ENCODE data around the gene PRRT2.
"Not testable (repeated sequence)": the region's sequence is repeated elsewhere in the genome, so short reads cannot be mapped to it uniquely, and the experiment has no call there.

The PRRT2 gene

DNA sequence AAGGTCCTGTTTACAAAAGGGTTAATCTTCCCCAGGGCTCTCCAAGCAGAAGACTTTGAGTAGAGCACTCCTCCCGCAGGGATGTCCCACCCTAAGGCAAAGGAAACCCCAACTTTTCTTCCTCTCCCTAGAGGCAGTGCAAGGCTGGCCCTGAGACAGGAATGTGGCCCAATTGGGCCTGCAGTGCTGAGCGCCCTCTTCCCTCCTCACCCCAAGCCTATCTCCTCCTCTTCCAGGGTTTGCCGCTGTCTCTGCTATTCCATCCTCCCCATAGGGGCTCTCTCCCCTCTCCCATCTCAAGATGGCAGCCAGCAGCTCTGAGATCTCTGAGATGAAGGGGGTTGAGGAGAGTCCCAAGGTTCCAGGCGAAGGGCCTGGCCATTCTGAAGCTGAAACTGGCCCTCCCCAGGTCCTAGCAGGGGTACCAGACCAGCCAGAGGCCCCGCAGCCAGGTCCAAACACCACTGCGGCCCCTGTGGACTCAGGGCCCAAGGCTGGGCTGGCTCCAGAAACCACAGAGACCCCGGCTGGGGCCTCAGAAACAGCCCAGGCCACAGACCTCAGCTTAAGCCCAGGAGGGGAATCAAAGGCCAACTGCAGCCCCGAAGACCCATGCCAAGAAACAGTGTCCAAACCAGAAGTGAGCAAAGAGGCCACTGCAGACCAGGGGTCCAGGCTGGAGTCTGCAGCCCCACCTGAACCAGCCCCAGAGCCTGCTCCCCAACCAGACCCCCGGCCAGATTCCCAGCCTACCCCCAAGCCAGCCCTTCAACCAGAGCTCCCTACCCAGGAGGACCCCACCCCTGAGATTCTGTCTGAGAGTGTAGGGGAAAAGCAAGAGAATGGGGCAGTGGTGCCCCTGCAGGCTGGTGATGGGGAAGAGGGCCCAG is 1.0 kb downstream of the PRRT2 start:
- no peak for DNase-seq

DNA sequence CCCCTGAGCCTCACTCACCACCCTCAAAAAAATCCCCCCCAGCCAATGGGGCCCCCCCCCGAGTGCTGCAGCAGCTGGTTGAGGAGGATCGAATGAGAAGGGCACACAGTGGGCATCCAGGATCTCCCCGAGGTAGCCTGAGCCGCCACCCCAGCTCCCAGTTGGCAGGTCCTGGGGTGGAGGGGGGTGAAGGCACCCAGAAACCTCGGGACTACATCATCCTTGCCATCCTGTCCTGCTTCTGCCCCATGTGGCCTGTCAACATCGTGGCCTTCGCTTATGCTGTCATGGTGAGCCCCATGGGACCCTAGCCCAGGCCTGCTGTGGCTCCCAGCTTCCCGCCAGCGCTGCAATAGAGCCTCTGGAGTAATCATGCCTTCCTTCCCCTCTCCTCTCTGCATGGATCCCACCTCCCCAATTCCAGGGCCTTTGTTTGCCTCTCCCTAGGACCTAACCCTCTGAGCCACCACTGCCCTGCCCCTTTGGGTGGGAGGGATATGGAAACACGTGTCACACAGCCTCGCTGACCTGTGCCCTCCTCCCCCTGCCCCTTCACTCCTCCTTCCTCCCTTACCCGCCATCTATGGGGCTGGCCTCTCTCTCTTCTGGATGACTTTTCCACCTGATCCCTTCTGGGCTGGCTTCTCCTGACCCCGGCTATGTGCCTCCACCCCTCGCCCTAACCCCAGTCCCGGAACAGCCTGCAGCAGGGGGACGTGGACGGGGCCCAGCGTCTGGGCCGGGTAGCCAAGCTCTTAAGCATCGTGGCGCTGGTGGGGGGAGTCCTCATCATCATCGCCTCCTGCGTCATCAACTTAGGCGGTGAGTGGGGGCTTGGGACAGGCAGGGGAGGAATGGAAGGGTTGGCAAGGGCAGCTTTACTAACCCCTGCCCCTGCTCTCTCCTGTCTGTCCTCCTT is 1.9 kb downstream of the PRRT2 start:
- no peak for DNase-seq

DNA sequence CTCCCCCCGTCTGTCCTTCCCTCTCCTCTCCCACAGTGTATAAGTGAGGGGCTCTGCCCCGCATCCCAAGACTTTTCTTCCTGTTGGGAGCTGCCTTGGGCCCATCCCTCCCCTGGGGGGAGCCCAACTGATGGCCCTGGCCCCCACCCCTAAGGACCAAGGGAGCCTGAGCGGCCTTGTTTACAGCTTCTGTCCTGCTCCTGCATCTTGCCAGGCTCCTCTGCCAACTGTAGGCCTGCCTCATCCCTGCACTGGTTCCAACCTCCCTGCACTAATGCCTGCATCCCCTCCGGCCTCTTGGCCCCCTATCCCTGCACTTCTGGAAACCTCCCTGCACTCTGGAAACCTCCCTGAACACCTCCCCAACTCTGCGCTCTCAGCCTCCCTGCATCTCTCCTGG is 2.6 kb downstream of the PRRT2 start:
- DNase-seq, result no peak

DNA sequence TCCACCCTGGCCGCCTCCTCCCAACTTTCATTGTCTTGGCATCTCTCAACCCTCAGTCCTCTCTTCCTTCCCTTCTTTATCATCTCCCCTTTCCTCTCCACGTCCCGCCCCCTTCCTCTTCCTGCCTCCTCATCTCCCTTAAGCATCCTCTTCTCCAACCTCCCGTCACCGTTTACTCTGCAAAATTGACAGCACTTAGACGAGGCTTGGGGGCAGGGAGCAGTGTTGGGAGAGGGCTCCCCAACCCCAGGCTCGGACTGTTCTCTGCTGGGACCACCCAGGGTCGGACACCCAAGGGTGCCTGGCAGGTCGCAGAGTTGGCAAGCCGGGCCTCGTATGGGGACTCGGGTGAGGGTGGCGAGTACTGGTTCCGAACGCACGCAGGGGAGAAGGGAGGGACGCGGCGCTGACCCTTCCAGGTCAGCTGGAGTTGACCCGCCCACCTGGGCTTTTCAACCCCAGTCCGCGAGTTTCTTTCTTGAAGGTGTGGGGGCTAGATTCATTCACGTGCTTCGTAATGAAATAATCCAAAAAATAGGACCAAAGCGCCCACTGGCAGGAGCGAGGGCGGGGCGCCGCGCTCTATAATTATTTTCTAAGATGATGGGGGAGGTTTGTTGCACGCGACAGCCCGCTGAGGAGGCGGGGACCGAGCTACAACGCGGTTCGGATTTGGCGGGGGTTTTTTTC is 3.2 kb downstream of the PRRT2 start:
- no peak for DNase-seq

DNA sequence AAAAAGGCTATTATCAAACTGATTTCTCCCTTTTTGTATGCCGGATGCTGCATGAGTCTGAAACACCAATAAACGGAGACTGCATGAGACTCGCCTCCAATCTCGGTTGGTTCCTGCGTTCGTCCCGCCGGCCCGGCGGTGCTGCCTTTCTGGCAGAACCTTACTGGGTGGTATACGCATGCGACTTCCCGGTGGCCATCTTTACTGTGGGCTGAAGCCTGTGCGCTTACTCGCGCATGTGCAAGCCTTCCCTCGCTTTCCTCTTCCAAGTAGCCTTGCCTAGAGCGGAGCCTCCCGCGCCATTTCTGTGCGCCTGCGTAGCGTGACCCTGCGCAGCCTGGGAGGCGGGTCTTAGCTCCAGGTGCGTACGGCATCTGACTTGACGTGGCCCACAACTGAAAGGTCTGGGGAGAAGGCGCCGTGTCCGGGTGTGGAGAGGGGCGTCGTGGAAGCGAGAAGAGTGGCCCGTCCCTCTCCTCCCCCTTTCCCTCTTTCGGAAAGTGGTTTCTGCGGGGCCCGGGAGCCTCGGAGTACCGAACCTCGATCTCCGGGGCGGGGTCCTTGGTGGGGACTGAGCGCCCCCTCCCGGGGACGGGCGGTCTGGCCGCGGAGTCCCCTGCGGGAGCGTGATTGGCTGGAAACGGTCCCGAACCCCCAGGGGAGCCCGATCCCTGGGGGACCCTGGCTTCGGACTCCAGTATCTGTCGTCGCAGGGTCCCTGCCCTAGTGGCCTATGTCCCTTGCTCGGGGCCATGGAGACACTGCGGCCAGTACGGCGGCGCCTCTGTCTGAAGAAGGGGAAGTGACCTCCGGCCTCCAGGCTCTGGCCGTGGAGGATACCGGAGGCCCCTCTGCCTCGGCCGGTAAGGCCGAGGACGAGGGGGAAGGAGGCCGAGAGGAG is 4.0 kb downstream of the PRRT2 start, which contains the start of gene PAGR1:
Gene PAGR1, plus strand, starts transcription at position 360 of the 901 bp plus-strand sequence. Its CDS starts 374 bp downstream, at position 734.
- DNase-seq, result peak; percentile 98

DNA sequence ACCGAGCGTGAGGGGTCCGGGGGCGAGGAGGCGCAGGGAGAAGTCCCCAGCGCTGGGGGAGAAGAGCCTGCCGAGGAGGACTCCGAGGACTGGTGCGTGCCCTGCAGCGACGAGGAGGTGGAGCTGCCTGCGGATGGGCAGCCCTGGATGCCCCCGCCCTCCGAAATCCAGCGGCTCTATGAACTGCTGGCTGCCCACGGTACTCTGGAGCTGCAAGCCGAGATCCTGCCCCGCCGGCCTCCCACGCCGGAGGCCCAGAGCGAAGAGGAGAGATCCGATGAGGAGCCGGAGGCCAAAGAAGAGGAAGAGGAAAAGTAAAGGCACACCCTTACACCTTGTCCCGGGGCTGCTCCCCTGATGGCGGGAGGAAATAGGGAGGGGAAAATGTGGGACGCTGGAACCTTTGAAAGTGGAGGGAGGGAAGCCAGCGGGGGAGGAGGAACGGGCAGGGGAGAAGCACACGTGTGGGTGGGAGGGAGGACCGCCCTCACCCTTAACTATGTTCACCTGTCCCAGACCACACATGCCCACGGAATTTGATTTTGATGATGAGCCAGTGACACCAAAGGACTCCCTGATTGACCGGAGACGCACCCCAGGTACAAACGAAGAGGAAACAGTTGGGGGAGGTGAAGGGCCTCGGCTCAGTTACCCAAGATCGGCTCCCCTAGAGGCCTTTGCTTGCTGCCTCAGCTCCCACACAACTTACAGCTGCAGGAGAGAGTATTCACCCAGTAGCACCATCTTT is 4.9 kb downstream of the PRRT2 start:
- peak; percentile 60 for DNase-seq

DNA sequence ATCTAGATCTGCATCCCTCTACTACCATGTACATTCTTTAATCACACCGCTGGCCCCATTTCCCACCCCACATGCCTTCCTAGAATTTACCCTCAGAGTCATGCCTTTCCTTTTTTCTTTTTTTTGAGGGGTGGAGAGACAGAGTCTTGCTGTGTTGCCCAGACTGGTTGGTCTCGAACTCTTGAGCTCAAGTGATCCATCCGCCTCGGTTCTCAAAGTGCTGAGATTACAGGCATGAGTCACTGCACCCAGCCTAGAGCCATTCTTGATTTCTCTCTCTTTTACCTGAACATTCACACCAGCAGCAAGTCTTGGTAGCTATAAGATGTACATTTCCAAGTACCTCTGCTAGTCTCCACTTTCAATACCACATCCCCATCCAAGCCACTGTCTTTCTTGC is 6.1 kb downstream of the PRRT2 start:
- no peak for DNase-seq

DNA sequence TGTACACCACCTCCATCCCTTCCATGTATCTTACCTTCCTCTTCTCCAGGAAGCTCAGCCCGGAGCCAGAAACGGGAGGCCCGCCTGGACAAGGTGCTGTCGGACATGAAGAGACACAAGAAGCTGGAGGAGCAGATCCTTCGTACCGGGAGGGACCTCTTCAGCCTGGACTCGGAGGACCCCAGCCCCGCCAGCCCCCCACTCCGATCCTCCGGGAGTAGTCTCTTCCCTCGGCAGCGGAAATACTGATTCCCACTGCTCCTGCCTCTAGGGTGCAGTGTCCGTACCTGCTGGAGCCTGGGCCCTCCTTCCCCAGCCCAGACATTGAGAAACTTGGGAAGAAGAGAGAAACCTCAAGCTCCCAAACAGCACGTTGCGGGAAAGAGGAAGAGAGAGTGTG is 7.5 kb downstream of the PRRT2 start:
- DNase-seq, result no peak

DNA sequence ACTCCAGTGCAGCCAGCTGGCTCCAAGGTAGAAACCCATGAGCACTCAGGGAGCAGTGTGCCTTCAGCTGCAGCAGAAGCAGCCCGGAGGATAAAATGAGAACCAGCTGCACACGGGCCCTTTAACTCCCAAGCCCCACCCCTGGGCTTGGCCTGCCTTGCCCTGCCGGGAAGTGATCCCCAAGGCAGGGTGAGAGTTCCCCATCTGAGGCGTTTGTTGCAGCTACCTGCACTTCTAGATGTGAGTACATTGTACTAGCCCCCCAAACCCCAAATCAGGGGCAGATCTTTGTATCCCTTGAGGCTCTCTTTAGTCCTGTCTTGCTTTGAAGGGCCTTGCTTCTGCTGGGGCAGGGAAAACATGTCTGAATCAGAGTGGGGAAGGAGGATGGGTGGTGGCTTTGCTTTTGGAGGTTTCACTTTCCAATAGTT is 8.3 kb downstream of the PRRT2 start, which contains the start of gene MVP:
Gene MVP, plus strand, starts transcription at position 192 of the 431 bp plus-strand sequence. CDS start 10,088 bp downstream, outside the sequence.
- no peak for DNase-seq

DNA sequence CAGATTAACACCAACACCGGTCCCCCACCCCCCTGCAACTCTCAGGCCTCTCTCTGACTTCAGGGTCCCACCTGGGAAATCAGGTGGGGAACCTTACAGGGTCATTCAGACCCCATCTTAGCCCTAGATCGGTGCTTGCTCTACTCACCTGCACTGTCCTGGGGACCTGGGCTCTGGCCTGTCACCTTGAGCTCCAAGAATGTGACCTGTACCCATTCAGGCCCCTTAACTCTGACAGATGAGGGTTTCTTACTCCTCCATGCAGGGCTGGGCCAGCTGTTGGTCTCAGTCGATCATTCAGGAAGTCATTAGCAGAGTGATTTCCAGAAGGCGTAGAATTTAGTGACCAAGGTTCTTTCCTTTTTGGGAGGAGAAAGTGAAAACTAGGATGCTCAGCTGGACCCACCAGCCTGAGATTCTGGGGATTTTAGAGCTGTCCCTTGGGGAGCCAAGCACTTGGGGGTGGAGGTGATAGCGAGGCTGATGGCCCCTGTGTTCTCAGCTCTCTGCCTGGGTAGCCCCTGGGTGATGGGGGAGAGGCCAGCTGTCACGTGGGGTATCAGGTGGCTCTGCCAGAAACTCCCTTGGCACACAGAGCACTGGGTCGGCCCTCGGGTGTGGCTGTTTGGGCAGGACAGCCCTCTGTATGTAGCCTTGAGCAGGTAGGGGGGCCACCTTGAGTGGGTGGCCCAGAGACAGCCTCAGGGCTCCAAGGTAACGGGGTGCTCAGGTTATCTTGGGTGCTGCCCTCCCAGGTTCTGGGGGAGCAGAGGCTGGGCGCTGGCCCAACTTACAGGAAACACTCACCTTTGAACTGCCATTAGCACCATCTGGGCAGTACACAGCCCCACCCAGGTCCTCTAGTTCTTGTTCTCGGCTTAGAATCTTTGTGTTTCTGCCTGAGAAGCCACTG is 9.0 kb downstream of the PRRT2 start:
- no peak for DNase-seq

DNA sequence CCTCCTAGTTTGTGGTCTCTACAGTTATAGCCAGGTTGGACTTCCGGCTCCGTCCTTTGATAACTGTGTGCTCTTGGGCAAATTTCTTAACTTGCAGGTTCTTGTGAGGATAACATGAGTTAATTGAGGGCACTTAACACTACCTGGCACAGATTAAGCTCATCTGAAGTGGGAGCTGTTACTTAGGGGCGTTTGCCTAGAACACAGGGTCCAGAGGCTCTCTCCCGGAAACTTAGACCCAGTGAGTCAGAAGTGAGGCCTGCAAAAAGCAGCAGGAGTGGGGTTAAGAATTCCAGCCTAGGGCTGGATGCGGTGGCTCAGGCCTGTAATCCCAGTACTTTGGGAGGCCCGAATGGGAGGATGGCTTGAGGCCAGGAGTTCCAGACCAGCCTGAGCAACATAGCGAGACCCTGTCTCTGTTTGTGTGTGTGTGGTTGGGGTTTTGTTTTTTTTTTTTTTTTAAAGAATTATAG is 9.7 kb downstream of the PRRT2 start:
- no peak for DNase-seq

DNA sequence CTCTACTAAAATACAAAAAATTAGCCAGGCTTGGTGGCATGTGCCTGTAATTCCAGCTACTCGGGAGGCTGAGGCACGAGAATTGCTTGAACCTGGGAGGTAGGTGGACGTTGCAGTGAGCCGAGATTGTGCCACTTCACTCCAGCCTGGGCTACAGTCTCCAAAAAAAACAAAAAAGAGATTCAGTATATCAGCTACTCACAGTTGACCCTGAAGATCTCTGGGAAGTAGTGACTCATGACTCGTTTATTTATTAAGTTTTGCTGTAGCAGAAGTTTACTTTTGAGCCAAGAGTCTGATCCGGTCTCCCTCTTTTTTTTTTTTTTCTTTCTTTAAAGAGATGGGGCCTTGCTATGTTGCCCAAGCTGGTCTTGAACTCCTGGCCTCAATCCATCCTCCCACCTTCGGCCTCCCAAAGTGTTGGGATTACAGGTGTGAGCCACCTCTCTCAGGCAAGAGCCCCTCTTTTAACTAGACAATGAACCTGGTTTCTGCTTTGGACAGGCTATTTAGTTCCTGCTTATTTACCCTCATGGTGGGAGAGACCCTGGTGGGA is 12.7 kb downstream of the PRRT2 start:
- DNase-seq, result no peak

DNA sequence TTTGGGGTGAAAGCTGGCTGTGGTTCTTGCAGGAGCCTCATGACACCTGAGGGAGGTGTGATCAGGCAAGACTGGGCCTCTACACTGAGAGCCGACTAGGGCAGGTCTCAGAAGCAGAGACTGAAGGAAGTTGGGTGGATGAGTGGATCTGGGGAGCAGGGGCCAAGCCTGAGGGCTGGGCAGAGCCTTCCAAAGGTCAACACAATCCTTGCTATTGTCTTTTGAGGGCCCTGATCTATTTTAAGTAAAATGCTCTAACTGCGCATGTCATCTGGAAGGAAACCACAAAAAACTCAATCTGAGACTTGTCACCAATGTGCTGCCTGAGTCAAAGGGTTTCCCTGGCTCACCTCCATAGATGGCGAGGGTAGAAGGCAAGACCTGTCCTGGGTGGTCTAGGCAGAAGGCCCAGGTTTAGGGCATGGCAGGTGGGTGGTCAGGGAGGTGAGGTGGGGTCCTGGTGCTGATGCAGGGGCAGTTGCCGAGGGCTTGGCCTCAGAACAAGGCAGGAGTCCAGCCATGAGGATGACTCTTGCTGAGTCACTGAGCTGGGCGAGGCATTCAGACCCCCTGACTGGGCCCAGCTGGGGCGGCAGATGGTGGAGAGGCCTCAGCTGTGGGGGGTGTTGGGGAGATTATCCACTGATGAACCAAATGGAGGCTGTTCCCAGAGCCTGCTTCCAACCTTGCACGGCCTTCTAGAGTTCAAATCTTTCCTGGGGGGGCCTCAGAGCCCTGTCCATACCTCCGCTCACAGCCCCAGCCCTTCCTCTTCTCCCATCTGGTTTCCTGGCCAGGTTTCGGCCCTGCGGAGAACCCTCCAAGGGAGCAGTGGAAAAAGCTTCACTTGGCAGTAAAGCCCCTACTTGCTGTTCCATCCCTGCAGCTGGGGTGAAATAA is 13.4 kb downstream of the PRRT2 start:
- no peak for DNase-seq

DNA sequence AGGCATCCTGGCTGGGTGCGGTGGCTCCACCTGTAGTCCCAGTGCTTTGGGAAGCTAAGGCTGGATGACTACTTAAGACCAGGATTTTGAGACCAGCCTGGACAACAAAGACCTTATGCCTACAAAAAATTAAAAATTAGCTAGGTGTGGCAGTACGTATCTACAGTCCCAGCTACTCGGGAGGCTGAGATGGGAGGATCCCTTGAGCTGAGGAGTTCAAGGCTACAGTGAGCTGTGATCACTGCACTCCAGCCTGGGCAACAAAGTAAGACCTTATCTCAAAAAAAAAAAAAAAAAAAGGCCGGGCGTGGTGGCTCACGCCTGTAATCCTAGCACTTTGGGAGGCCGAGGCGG is 14.3 kb downstream of the PRRT2 start:
- DNase-seq, result no peak

DNA sequence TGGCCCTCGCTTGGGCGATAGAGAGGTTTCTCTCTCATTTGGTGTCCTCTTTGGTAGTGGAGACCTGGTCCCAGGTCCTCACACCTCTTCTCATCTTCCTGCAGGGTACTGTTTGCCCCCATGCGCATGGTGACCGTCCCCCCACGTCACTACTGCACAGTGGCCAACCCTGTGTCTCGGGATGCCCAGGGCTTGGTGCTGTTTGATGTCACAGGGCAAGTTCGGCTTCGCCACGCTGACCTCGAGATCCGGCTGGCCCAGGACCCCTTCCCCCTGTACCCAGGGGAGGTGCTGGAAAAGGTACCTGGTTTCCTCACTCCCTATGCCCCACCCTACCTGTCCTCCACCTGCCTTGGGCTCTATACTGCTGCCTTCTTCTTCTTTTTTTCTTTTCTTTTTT is 18.8 kb downstream of the PRRT2 start:
- DNase-seq, result no peak

DNA sequence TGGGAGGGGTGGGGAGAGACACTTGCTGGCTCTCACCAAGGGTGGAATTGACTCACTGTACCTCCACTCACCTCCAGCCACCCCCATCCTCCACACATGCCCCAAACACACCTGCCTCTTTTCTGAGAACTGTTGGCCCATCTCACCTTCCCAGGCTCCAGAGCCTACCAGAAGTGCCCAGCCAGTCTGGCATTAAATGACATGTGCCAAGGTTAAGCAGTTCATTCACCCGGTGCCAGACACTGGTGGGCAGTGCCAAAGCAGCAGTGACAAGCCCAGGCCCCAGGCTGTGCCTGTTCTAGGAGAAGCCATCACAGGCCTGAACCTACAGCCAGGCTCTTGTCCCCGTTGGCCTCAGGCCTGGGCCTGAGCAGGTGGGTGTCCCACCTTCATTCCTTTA is 19.5 kb downstream of the PRRT2 start:
- no peak for DNase-seq

DNA sequence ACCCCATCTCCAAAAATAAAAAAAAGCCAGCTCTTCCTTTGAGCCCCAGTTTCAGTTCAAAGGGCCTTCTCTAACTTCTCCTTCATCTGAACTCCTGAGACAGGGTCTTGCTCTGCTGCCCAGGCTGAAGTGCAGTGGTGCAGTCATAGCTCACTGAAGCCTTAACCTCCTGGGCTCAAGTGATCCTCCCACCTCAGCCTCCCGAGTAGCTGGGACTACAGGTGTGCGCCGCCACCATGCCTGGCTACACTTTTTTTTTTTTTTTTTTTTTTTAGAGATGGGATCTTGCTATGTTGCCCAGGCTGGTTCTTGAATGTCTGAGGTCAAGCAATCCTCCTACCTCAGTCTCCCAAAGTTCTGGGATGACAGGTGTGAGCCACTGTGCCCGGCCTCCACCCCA is 21.2 kb downstream of the PRRT2 start:
- not testable (repeated sequence) for DNase-seq

DNA sequence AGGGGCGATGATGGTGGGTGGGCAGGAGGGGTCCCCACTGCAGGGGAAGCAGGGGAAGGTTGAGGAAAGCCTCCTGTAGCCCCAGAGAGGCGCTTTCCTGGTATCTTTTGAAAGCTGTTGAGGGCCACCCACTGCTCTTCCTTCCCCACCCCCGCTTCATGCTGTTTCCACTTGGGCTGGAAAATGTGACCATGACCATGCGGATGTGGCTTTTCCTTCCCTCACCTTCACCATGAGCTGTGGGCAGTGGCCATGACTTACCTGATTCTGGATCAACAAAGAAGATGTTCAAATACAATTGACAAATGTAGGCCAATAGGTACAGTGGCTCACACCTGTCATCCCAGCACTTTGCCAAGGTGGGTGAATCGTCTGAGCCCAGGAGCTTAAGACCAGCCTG is 22.1 kb downstream of the PRRT2 start:
- DNase-seq, result no peak

DNA sequence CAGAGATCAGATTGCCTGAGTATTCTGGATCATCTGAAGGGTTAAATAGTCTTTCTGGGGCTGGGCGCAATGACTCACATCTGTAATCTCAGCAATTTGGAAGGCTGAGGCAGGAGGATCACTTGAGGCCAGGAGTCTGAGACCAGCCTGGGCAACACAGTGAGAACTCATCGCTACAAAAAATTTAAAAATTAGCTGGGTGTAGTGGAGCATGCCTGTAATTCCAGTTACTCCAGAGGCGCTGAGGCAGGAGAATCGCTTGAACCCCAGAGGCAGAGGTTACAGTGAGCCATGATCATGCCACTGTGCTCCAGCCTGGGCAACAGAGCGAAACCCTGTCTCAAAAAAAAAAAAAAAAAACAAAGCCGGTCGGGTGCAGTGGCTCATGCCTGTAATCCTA is 23.9 kb downstream of the PRRT2 start:
- DNase-seq, result no peak

All from NK-92 treated with Interleukin-12 subunit alpha and Interleukin-12 subunit beta, amount 100 ng/mL, for 24 hours (cell line).